Chondrocyte (in vitro differentiated cells): ENCODE results near the gene APC2. TPM values are rescaled to one million over a fixed set of nuclear protein-coding genes. Genes with fewer than 3 reads are reported as not detected.

Experiments
- DNase-seq: peaks from one replicate; pipeline ENCODE4 v3.0.0; 2021; ENCODE audit warnings: mixed read lengths, low spot score
- H3K27ac Mint-ChIP-seq: one replicate; pipeline ENCODE4 v1.8.0; 2021; ENCODE audit warnings: mild to moderate bottlenecking, moderate library complexity, mixed read lengths; ENCODE audit not compliant: unreplicated experiment
- H3K27me3 Mint-ChIP-seq: 2 replicates; pipeline ENCODE4 v1.8.0; 2021; ENCODE audit warnings: low read depth, mixed read lengths
- H3K36me3 Mint-ChIP-seq: 2 replicates; pipeline ENCODE4 v1.8.0; 2021; ENCODE audit warnings: low read depth, mixed read lengths
- H3K4me1 Mint-ChIP-seq: 2 replicates; pipeline ENCODE4 v1.8.0; 2021; ENCODE audit warnings: low read depth, mild to moderate bottlenecking, mixed read lengths
- H3K4me3 Mint-ChIP-seq: one replicate; pipeline ENCODE4 v1.8.0; 2021; ENCODE audit warnings: mild to moderate bottlenecking, moderate library complexity, mixed read lengths; ENCODE audit not compliant: unreplicated experiment
- H3K9me3 Mint-ChIP-seq: 2 replicates; pipeline ENCODE4 v1.8.0; 2021; ENCODE audit warnings: low read depth, mixed read lengths
- CTCF ChIP-seq: fragments of 200-600 bp; sonication (generic); IDR thresholded peaks from 2 replicates; pipeline ENCODE4 v1.5.0; 2021; ENCODE audit warnings: antibody characterized with exemption, mild to moderate bottlenecking, moderate library complexity
- total RNA-seq: library from RNA; stranded (reverse); gene quantifications from 3 replicates; pipeline ENCODE4 v1.2.1, GENCODE V29; 2021

APC2 gene
- total RNA-seq, 1 donor from 2014 or later = 3.9 TPM

- Mint-ChIP-seq H3K27me3 (no peaks in the 10 kb centered on the region), H3K27ac (no peak overlapping the region), H3K36me3 (peaks cover 17% of the 10 kb centered on the region), H3K4me1 (peaks cover 16% of the 10 kb centered on the region), H3K4me3 (no peak overlapping the region), H3K9me3 (no peaks in the 10 kb centered on the region)
- no peak for TF ChIP-seq CTCF
- DNase-seq = peak; percentile 89
Measured at GRCh38 chr19:1421218-1421957, 28.5 kb upstream of the APC2 start.

- Mint-ChIP-seq H3K36me3 (peaks cover 17% of the 10 kb centered on the region), H3K9me3 (no peaks in the 10 kb centered on the region), H3K4me3 (no peak overlapping the region), H3K4me1 (peaks cover 11% of the 10 kb centered on the region), H3K27me3 (no peaks in the 10 kb centered on the region), H3K27ac (no peak overlapping the region)
- peak; percentile 79 for DNase-seq
- no peak for TF ChIP-seq CTCF
Measured at GRCh38 chr19:1421958-1422305, 28.0 kb upstream of the APC2 start.

GRCh38 chr19:1422360-1422759 is 27.6 kb upstream of the APC2 start:
- H3K27me3 Mint-ChIP-seq = no peaks in the 10 kb centered on the region
- no peak overlapping the region for H3K4me3 Mint-ChIP-seq
- H3K27ac Mint-ChIP-seq = peak overlapping the region; percentile 32
- no peaks in the 10 kb centered on the region for H3K9me3 Mint-ChIP-seq
- peaks cover 17% of the 10 kb centered on the region for H3K36me3 Mint-ChIP-seq
- peaks cover 6% of the 10 kb centered on the region for H3K4me1 Mint-ChIP-seq
- DNase-seq = no peak
- no peak for TF ChIP-seq CTCF

GRCh38 chr19:1422943-1423342 is 27.0 kb upstream of the APC2 start:
- H3K36me3 Mint-ChIP-seq = peaks cover 17% of the 10 kb centered on the region
- TF ChIP-seq CTCF = no peak
- no peaks in the 10 kb centered on the region for H3K27me3 Mint-ChIP-seq
- peaks cover 2% of the 10 kb centered on the region for H3K4me1 Mint-ChIP-seq
- H3K4me3 Mint-ChIP-seq = no peak overlapping the region
- DNase-seq = no peak
- H3K9me3 Mint-ChIP-seq = no peaks in the 10 kb centered on the region
- H3K27ac Mint-ChIP-seq = no peak overlapping the region

GRCh38 chr19:1423436-1424191 is 26.3 kb upstream of the APC2 start:
- no peak for TF ChIP-seq CTCF
- no peaks in the 10 kb centered on the region for H3K9me3 Mint-ChIP-seq
- no peaks in the 10 kb centered on the region for H3K4me1 Mint-ChIP-seq
- peaks cover 17% of the 10 kb centered on the region for H3K36me3 Mint-ChIP-seq
- peak; percentile 88 for DNase-seq
- H3K4me3 Mint-ChIP-seq = no peak overlapping the region
- no peaks in the 10 kb centered on the region for H3K27me3 Mint-ChIP-seq
- no peak overlapping the region for H3K27ac Mint-ChIP-seq
